ENCODE measurements around the gene SLC35B1. TPM values are rescaled to one million over a fixed set of nuclear protein-coding genes. Genes with fewer than 3 reads are reported as not detected.

The SLC35B1 gene
- total and polyA plus RNA-seq, 8 donors = 48.8 to 74.9 (median 62.0) TPM

- intact Hi-C loops (cut with DNase I) = no loop called here
- Histone ChIP-seq H3K4me3 (no peak overlapping the region), H3K27me3 (no peaks in the 10 kb centered on the region), H3K4me1 (peaks cover 18 to 76% of the 10 kb centered on the region in 2 donors), H3K36me3 (peaks cover 0 to 12% of the 10 kb centered on the region in 2 donors), H3K9me3 (no peaks in the 10 kb centered on the region), H3K27ac (peak overlapping the region in 1 of 2 donors; percentile 33)
- DNase-seq (no peak), ATAC-seq (no peak)
- TF ChIP-seq CTCF (IDR thresholded peaks at IDR 0.05) = no peak
Observed at GRCh38 chr17:49670641-49671040, 37.1 kb downstream of the SLC35B1 start.

- H3K4me1 ChIP-seq = peaks cover 12 to 72% of the 10 kb centered on the region in 2 donors
Observed at GRCh38 chr17:49670002-49670401, 37.8 kb downstream of the SLC35B1 start.

GRCh38 chr17:49667854-49668253 is 39.9 kb downstream of the SLC35B1 start:
- ATAC-seq (peak; percentile 86), DNase-seq (no peak)
- Histone ChIP-seq H3K9me3 (no peaks in the 10 kb centered on the region), H3K27ac (peak overlapping the region; percentile 36 to 53), H3K36me3 (peaks cover 0 to 7% of the 10 kb centered on the region in 2 donors), H3K27me3 (no peaks in the 10 kb centered on the region), H3K4me1 (peaks cover 22 to 68% of the 10 kb centered on the region in 2 donors), H3K4me3 (no peak overlapping the region)
- intact Hi-C loops (cut with DNase I) = no loop called here
- no peak for TF ChIP-seq CTCF (IDR thresholded peaks at IDR 0.05)

More at GRCh38 chr17:49670002-49670401, 37.8 kb downstream of the SLC35B1 start:
- Histone ChIP-seq H3K27me3 (no peaks in the 10 kb centered on the region), H3K36me3 (peaks cover 0 to 12% of the 10 kb centered on the region in 2 donors), H3K9me3 (no peaks in the 10 kb centered on the region), H3K27ac (peak overlapping the region in 1 of 2 donors; percentile 5), H3K4me3 (no peak overlapping the region)
- intact Hi-C loops (cut with DNase I) = no loop called here
- ATAC-seq = peak; percentile 62
- no peak for DNase-seq
- no peak for TF ChIP-seq CTCF (IDR thresholded peaks at IDR 0.05)

GRCh38 chr17:49664706-49665211 is 43.0 kb downstream of the SLC35B1 start:
- H3K36me3 ChIP-seq = peaks cover 0 to 2% of the 10 kb centered on the region in 2 donors
- ATAC-seq (no peak), DNase-seq (no peak)
- no peak for TF ChIP-seq CTCF (IDR thresholded peaks at IDR 0.05)
- H3K27me3 ChIP-seq = no peaks in the 10 kb centered on the region
- no peak overlapping the region for H3K4me3 ChIP-seq
- H3K9me3 ChIP-seq = no peaks in the 10 kb centered on the region
- H3K4me1 ChIP-seq = peaks cover 17 to 40% of the 10 kb centered on the region in 2 donors
- intact Hi-C loops (cut with DNase I) = no loop called here
- H3K27ac ChIP-seq = no peak overlapping the region

GRCh38 chr17:49659661-49660382 is 47.9 kb downstream of the SLC35B1 start:
- Histone ChIP-seq H3K9me3 (no peaks in the 10 kb centered on the region), H3K27me3 (no peaks in the 10 kb centered on the region), H3K4me3 (no peak overlapping the region), H3K27ac (no peak overlapping the region), H3K36me3 (no peaks in the 10 kb centered on the region), H3K4me1 (peaks cover 11 to 14% of the 10 kb centered on the region in 2 donors)
- TF ChIP-seq CTCF (IDR thresholded peaks at IDR 0.05) = no peak
- intact Hi-C loops (cut with DNase I) = no loop called here
- no peak for ATAC-seq
- no peak for DNase-seq

Measured in left lung (tissue), 10 donors.